DND-41 (cell line): ENCODE results near the gene PIK3AP1.

ENCODE experiments used
- ATAC-seq: fragments of 200-7000 bp; cut with Tn5 transposase; 3 replicates; pipeline ENCODE4 v1.9.1; 2021; ENCODE audit warnings: low read depth; ENCODE audit not compliant: insufficient read depth
- DNase-seq: peaks from one replicate; pipeline ENCODE4 v3.0.0-alpha.2; 2020
- H2AFZ ChIP-seq: 2 replicates; pipeline ENCODE4 v1.6.0; 2012; ENCODE audit warnings: low read depth, low read length
- H3K27ac ChIP-seq: 2 replicates; pipeline ENCODE4 v1.5.1; 2012; ENCODE audit warnings: low read length, inconsistent platforms
- H3K27me3 ChIP-seq: fragments of 200-600 bp; sonication (generic); 2 replicates; pipeline ENCODE4 v1.6.0; 2012; ENCODE audit warnings: low read length, mild to moderate bottlenecking, inconsistent platforms; ENCODE audit not compliant: insufficient read depth, poor library complexity
- H3K36me3 ChIP-seq: 2 replicates; pipeline ENCODE4 v1.5.1; 2012; ENCODE audit warnings: low read length, inconsistent platforms; ENCODE audit not compliant: insufficient read depth
- H3K4me1 ChIP-seq: 2 replicates; pipeline ENCODE4 v1.5.1; 2012; ENCODE audit warnings: mild to moderate bottlenecking, low read length; ENCODE audit not compliant: insufficient read depth
- H3K4me2 ChIP-seq: 2 replicates; pipeline ENCODE4 v1.6.0; 2012; ENCODE audit warnings: mild to moderate bottlenecking, moderate library complexity, low read length, inconsistent platforms; ENCODE audit not compliant: insufficient read depth
- H3K4me3 ChIP-seq, 2 experiments: fragments of 200-600 bp in 1 of 2; shearing (Covaris generic) in 1 of 2; 2 replicates each; pipeline ENCODE4 v1.5.1; 2012 to 2016; ENCODE audit warnings: inconsistent platforms in 2 of 2, low read length in 2 of 2, mild to moderate bottlenecking in 2 of 2, low read depth in 1 of 2, moderate library complexity in 1 of 2
- H3K79me2 ChIP-seq: 2 replicates; pipeline ENCODE4 v1.6.0; 2012; ENCODE audit warnings: low read length, inconsistent platforms; ENCODE audit not compliant: insufficient read depth
- H3K9ac ChIP-seq: 2 replicates; pipeline ENCODE4 v1.6.0; 2012; ENCODE audit warnings: low read depth, mild to moderate bottlenecking, inconsistent platforms, low read length, moderate library complexity
- H3K9me3 ChIP-seq: 2 replicates; pipeline ENCODE4 v1.5.1; 2012; ENCODE audit warnings: low read length, moderate library complexity, mild to moderate bottlenecking, inconsistent platforms; ENCODE audit not compliant: insufficient read depth, severe bottlenecking
- H4K20me1 ChIP-seq: 2 replicates; pipeline ENCODE4 v1.6.0; 2012; ENCODE audit warnings: low read length; ENCODE audit not compliant: insufficient read depth
- CTCF ChIP-seq: IDR thresholded peaks from 2 replicates; pipeline ENCODE4 v1.5.1; 2012; ENCODE audit warnings: borderline replicate concordance, low read length, moderate library complexity, mild to moderate bottlenecking; ENCODE audit not compliant: poor library complexity, severe bottlenecking; ENCODE audit errors: extremely low read depth
- EZH2 ChIP-seq: IDR thresholded peaks from 3 replicates; pipeline ENCODE4 v1.6.1; 2012; ENCODE audit warnings: borderline replicate concordance, low read depth, mild to moderate bottlenecking, moderate library complexity, low read length, inconsistent platforms; ENCODE audit not compliant: severe bottlenecking

Gene PIK3AP1

GRCh38 chr10:96642973-96643372 lies 77.3 kb downstream of the PIK3AP1 start:
- no peaks in the 10 kb centered on the region; the same call in 1 of the 2 replicates for H4K20me1 ChIP-seq
- DNase-seq (peak; percentile 54), ATAC-seq (peak; percentile 63; the same call in 2 of the 3 replicates)
- H3K4me3 ChIP-seq, result no peak overlapping the region
- no peaks in the 10 kb centered on the region for H3K27me3 ChIP-seq
- H3K4me2 ChIP-seq, result no peak overlapping the region
- H3K9me3 ChIP-seq, result no peaks in the 10 kb centered on the region
- no peaks in the 10 kb centered on the region for H3K36me3 ChIP-seq
- no peaks in the 10 kb centered on the region for H3K4me1 ChIP-seq
- no peak overlapping the region for H3K9ac ChIP-seq
- no peaks in the 10 kb centered on the region for H3K79me2 ChIP-seq
- no peak overlapping the region for H2AFZ ChIP-seq
- TF ChIP-seq EZH2 (no peak), CTCF (peak; percentile 66)
- H3K27ac ChIP-seq, result no peak overlapping the region

- no peaks in the 10 kb centered on the region for H3K36me3 ChIP-seq
- no peak overlapping the region for H3K4me2 ChIP-seq
- H3K9me3 ChIP-seq, result no peaks in the 10 kb centered on the region
- no peak for TF ChIP-seq EZH2
- TF ChIP-seq CTCF, result no peak
- H3K4me1 ChIP-seq, result no peaks in the 10 kb centered on the region
- DNase-seq (no peak), ATAC-seq (no peak)
- H3K9ac ChIP-seq, result no peak overlapping the region
- no peaks in the 10 kb centered on the region for H4K20me1 ChIP-seq
- no peak overlapping the region for H3K4me3 ChIP-seq
- H3K27me3 ChIP-seq, result no peaks in the 10 kb centered on the region
- no peak overlapping the region for H3K27ac ChIP-seq
- H2AFZ ChIP-seq, result no peak overlapping the region
- H3K79me2 ChIP-seq, result no peaks in the 10 kb centered on the region
These were observed 77.8 kb downstream of the PIK3AP1 start for GRCh38 chr10:96642530-96642929.

GRCh38 chr10:96641396-96642295 lies 78.7 kb downstream of the PIK3AP1 start:
- no peaks in the 10 kb centered on the region for H3K79me2 ChIP-seq
- H3K27me3 ChIP-seq, result no peaks in the 10 kb centered on the region
- no peak overlapping the region for H2AFZ ChIP-seq
- H3K4me3 ChIP-seq, result no peak overlapping the region
- no peaks in the 10 kb centered on the region for H3K4me1 ChIP-seq
- no peak overlapping the region for H3K27ac ChIP-seq
- H3K36me3 ChIP-seq, result no peaks in the 10 kb centered on the region
- DNase-seq (no peak), ATAC-seq (no peak)
- H3K4me2 ChIP-seq, result no peak overlapping the region
- no peaks in the 10 kb centered on the region for H3K9me3 ChIP-seq
- no peak for TF ChIP-seq CTCF
- no peak overlapping the region for H3K9ac ChIP-seq
- no peaks in the 10 kb centered on the region for H4K20me1 ChIP-seq
